Measurements from ENCODE around the gene IL1RAPL1. TPM values are rescaled to one million over a fixed set of nuclear protein-coding genes. Genes with fewer than 3 reads are reported as not detected.

Gene IL1RAPL1
- polyA plus RNA-seq, 1 donor from 2014 or later = not detected

DNA sequence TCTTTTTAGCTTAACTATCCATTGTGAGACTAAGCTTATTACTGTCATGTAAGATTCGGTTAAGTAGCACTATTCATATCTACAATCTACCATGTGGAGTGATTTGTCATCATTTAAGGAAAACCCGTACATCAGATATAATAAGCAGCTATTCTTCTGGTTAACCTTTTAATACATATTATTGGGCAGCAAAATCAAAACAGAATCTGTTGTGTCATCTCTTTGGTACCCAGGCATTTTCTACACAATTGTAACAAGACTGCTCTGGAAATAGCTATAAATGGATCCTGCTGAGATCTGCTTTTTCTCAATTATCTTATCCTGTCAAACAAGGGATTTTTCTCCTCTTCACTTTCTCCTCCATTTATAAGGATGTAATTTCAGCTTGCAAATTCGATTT is 1106.7 kb downstream of the IL1RAPL1 start:
- no peaks in the 10 kb centered on the region for H3F3A ChIP-seq (ENCODE audit: insufficient read depth, low read length, poor library complexity, severe bottlenecking)
- no peaks in the 10 kb centered on the region for H3K79me2 ChIP-seq (replicated peaks; ENCODE audit: insufficient read depth, low read length)
- H3K9me3 ChIP-seq (ENCODE audit: low read length) = no peaks in the 10 kb centered on the region
- H3K27me3 ChIP-seq (ENCODE audit: insufficient read depth, low read depth, low read length) = no peaks in the 10 kb centered on the region
- no peak overlapping the region for H3K9ac ChIP-seq (ENCODE audit: low read length)
- H3K4me2 ChIP-seq (ENCODE audit: low read length) = no peak overlapping the region
- no peaks in the 10 kb centered on the region for H3K36me3 ChIP-seq (ENCODE audit: insufficient read depth, low read length)
- H3K4me3 ChIP-seq (ENCODE audit: low read length) = no peak overlapping the region
- no peak overlapping the region for H2AFZ ChIP-seq (ENCODE audit: low read depth, low read length)
- no peaks in the 10 kb centered on the region for H4K20me1 ChIP-seq (ENCODE audit: insufficient read depth)
- H3K9me2 ChIP-seq (ENCODE audit: insufficient read depth, low read length) = no peaks in the 10 kb centered on the region
- TF ChIP-seq EP300 (conservative IDR thresholded peaks at IDR 0.05; ENCODE audit: poor library complexity, severe bottlenecking) (peak; percentile 23), POLR2AphosphoS5 (IDR thresholded peaks at IDR 0.05) (peak; percentile 42), RAD21 (conservative IDR thresholded peaks at IDR 0.05) (no peak)
- peak overlapping the region; percentile 11 for H3K27ac ChIP-seq (ENCODE audit: low read length)

DNA sequence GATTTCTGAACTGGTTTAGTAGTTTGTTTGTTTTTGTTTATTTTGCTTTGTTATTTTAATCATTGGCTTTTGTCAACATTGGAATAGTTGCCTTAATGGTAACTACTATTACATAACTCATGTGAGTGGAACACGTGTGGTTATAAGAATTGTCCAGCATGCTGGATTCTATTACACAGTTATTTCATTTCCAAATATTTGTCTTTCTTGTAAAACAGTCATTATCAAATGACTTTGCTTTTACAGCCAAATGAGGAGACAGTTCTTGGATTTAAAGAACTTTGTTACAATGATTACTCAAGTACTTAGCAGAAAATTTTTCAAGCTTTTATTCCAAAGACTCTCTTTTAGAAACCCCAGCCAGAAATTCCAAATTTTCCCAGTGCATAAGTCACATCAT is 1112.0 kb downstream of the IL1RAPL1 start:
- H3F3A ChIP-seq (ENCODE audit: insufficient read depth, low read length, poor library complexity, severe bottlenecking) = no peaks in the 10 kb centered on the region
- no peaks in the 10 kb centered on the region for H3K9me2 ChIP-seq (ENCODE audit: insufficient read depth, low read length)
- H3K36me3 ChIP-seq (ENCODE audit: insufficient read depth, low read length) = no peaks in the 10 kb centered on the region
- no peak overlapping the region for H3K27ac ChIP-seq (ENCODE audit: low read length)
- no peaks in the 10 kb centered on the region for H3K27me3 ChIP-seq (ENCODE audit: insufficient read depth, low read depth, low read length)
- H3K4me3 ChIP-seq (ENCODE audit: low read length) = no peak overlapping the region
- no peak overlapping the region for H3K9ac ChIP-seq (ENCODE audit: low read length)
- no peaks in the 10 kb centered on the region for H3K9me3 ChIP-seq (ENCODE audit: low read length)
- TF ChIP-seq, protein P1, sequence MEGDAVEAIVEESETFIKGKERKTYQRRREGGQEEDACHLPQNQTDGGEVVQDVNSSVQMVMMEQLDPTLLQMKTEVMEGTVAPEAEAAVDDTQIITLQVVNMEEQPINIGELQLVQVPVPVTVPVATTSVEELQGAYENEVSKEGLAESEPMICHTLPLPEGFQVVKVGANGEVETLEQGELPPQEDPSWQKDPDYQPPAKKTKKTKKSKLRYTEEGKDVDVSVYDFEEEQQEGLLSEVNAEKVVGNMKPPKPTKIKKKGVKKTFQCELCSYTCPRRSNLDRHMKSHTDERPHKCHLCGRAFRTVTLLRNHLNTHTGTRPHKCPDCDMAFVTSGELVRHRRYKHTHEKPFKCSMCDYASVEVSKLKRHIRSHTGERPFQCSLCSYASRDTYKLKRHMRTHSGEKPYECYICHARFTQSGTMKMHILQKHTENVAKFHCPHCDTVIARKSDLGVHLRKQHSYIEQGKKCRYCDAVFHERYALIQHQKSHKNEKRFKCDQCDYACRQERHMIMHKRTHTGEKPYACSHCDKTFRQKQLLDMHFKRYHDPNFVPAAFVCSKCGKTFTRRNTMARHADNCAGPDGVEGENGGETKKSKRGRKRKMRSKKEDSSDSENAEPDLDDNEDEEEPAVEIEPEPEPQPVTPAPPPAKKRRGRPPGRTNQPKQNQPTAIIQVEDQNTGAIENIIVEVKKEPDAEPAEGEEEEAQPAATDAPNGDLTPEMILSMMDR (IDR thresholded peaks at IDR 0.05; ENCODE audit: poor library complexity, severe bottlenecking) = no peak
- TF ChIP-seq SMC3 (conservative IDR thresholded peaks at IDR 0.05; ENCODE audit: poor library complexity) (no peak), EP300 (conservative IDR thresholded peaks at IDR 0.05; ENCODE audit: poor library complexity, severe bottlenecking) (no peak), MXI1 (conservative IDR thresholded peaks at IDR 0.05; ENCODE audit: poor library complexity, severe bottlenecking) (no peak), POLR2AphosphoS5 (IDR thresholded peaks at IDR 0.05) (no peak), TAF1 (IDR thresholded peaks at IDR 0.05; ENCODE audit: low read depth) (no peak), RAD21 (conservative IDR thresholded peaks at IDR 0.05) (no peak), EZH2 (IDR thresholded peaks at IDR 0.05; ENCODE audit: borderline replicate concordance, insufficient read depth, low read length, poor library complexity, severe bottlenecking) (no peak)
- TF ChIP-seq, protein P2, sequence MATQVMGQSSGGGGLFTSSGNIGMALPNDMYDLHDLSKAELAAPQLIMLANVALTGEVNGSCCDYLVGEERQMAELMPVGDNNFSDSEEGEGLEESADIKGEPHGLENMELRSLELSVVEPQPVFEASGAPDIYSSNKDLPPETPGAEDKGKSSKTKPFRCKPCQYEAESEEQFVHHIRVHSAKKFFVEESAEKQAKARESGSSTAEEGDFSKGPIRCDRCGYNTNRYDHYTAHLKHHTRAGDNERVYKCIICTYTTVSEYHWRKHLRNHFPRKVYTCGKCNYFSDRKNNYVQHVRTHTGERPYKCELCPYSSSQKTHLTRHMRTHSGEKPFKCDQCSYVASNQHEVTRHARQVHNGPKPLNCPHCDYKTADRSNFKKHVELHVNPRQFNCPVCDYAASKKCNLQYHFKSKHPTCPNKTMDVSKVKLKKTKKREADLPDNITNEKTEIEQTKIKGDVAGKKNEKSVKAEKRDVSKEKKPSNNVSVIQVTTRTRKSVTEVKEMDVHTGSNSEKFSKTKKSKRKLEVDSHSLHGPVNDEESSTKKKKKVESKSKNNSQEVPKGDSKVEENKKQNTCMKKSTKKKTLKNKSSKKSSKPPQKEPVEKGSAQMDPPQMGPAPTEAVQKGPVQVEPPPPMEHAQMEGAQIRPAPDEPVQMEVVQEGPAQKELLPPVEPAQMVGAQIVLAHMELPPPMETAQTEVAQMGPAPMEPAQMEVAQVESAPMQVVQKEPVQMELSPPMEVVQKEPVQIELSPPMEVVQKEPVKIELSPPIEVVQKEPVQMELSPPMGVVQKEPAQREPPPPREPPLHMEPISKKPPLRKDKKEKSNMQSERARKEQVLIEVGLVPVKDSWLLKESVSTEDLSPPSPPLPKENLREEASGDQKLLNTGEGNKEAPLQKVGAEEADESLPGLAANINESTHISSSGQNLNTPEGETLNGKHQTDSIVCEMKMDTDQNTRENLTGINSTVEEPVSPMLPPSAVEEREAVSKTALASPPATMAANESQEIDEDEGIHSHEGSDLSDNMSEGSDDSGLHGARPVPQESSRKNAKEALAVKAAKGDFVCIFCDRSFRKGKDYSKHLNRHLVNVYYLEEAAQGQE (IDR thresholded peaks at IDR 0.05; ENCODE audit: borderline replicate concordance) = no peak
- no peak overlapping the region for H3K4me2 ChIP-seq (ENCODE audit: low read length)
- H2AFZ ChIP-seq (ENCODE audit: low read depth, low read length) = no peak overlapping the region
- H3K79me2 ChIP-seq (replicated peaks; ENCODE audit: insufficient read depth, low read length) = no peaks in the 10 kb centered on the region
- no peaks in the 10 kb centered on the region for H4K20me1 ChIP-seq (ENCODE audit: insufficient read depth)

DNA sequence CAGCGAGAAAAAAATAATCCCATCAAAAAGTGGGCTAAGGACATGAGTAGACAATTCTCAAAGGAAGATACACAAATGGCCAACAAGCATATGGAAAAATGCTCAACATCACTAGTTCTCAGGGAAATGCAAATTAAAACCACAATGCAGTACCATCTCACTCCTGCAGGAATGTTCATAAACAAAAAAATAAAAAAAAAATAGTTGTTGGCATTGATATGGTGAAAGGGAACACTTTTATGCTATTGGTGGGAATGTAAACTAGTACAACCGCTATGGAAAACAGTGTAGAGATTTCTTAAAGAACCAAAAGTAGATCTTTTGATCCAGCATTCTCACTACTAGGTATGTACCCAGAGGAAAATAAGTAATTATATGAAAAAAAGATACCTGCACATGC is 1119.8 kb downstream of the IL1RAPL1 start:
- Histone ChIP-seq H3K4me3 (ENCODE audit: low read length) (no peak overlapping the region), H3K79me2 (replicated peaks; ENCODE audit: insufficient read depth, low read length) (no peaks in the 10 kb centered on the region), H3K9me2 (ENCODE audit: insufficient read depth, low read length) (no peaks in the 10 kb centered on the region), H3K9me3 (ENCODE audit: low read length) (no peaks in the 10 kb centered on the region), H2AFZ (ENCODE audit: low read depth, low read length) (no peak overlapping the region), H3F3A (ENCODE audit: insufficient read depth, low read length, poor library complexity, severe bottlenecking) (no peaks in the 10 kb centered on the region), H3K9ac (ENCODE audit: low read length) (no peak overlapping the region), H4K20me1 (ENCODE audit: insufficient read depth) (no peaks in the 10 kb centered on the region), H3K27me3 (ENCODE audit: insufficient read depth, low read depth, low read length) (no peaks in the 10 kb centered on the region), H3K4me2 (ENCODE audit: low read length) (no peak overlapping the region), H3K36me3 (ENCODE audit: insufficient read depth, low read length) (no peaks in the 10 kb centered on the region), H3K27ac (ENCODE audit: low read length) (no peak overlapping the region)
- no peak for TF ChIP-seq POLR2AphosphoS5 (IDR thresholded peaks at IDR 0.05)
